D721Med (cell line): ENCODE results near the gene TFEB.
"Not testable (repeated sequence)": the region's sequence is repeated elsewhere in the genome, so short reads cannot be mapped to it uniquely, and the experiment has no call there.

Experiments used
- DNase-seq: peaks from one replicate; pipeline ENCODE4 v3.0.0; 2011; ENCODE audit warnings: low spot score; ENCODE audit not compliant: insufficient read length
- FAIRE-seq: peaks from 2 replicates; lab custom pipeline; 2011; peaks lifted over from hg19 to GRCh38; lab: Jason Lieb, UNC
- TF ChIP-seq, protein P1 (sequence below): IDR thresholded peaks from 2 replicates; pipeline ENCODE4 v1.5.1; 2012; ENCODE audit warnings: mild to moderate bottlenecking, control low read depth; ENCODE audit not compliant: insufficient read depth; ENCODE audit errors: missing control alignments

Gene TFEB

GRCh38 chr6:41770381-41771057 is 35.1 kb upstream of the TFEB start:
- DNase-seq (no peak), FAIRE-seq (no peak)
- TF ChIP-seq, protein P1, sequence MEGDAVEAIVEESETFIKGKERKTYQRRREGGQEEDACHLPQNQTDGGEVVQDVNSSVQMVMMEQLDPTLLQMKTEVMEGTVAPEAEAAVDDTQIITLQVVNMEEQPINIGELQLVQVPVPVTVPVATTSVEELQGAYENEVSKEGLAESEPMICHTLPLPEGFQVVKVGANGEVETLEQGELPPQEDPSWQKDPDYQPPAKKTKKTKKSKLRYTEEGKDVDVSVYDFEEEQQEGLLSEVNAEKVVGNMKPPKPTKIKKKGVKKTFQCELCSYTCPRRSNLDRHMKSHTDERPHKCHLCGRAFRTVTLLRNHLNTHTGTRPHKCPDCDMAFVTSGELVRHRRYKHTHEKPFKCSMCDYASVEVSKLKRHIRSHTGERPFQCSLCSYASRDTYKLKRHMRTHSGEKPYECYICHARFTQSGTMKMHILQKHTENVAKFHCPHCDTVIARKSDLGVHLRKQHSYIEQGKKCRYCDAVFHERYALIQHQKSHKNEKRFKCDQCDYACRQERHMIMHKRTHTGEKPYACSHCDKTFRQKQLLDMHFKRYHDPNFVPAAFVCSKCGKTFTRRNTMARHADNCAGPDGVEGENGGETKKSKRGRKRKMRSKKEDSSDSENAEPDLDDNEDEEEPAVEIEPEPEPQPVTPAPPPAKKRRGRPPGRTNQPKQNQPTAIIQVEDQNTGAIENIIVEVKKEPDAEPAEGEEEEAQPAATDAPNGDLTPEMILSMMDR = no peak

- TF ChIP-seq, protein P1 = no peak
- FAIRE-seq (no peak), DNase-seq (no peak)
These were observed 34.0 kb upstream of the TFEB start for GRCh38 chr6:41769376-41769775.

DNA sequence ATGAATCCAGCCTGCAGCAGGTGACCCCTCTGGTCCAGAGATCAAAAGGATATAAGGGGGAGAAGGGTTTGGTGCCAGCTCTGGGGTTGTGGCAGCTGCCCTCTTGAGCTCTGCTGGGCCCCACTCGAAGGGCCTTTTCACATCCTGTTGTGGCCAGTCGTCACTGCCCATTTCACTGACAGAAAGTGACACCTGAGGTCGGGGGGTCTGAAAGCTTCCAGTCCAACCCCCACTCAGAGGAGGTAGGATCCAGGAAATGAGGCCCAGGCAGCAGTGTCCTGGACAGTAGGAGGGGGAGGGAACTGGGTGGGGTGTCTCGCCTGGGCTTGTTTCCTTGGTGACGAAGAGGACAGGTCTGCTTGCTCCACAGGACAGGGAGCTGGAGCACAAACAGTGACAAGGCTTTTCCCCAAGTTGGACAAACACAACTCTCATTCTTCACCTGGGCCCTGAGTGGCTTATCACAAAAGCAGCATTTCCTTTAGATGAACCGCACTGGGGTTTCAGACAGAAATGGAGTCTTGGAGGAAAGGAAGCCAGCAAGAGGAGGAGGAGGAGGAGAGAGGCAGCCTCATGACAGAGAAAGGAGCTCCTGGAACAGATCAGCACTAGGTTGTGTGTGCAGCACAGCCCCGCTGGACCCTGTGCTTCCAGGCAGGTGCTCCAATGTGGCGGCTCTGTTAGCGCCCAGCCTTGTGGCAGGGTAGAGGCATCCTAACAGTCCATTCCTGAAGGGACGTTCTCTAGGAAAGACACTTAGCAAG is 33.3 kb upstream of the TFEB start:
- no peak for DNase-seq
- FAIRE-seq = no peak
- TF ChIP-seq, protein P1 = no peak

GRCh38 chr6:41767112-41767833 is 31.9 kb upstream of the TFEB start:
- DNase-seq = no peak
- FAIRE-seq = no peak

GRCh38 chr6:41766043-41766664 is 30.7 kb upstream of the TFEB start:
- DNase-seq, FAIRE-seq: not testable (repeated sequence)

More at GRCh38 chr6:41767112-41767833, 31.9 kb upstream of the TFEB start:
- TF ChIP-seq, protein P1 = no peak

- no peak for DNase-seq
- TF ChIP-seq, protein P1 = no peak
- no peak for FAIRE-seq
These were observed 28.1 kb upstream of the TFEB start for GRCh38 chr6:41763470-41763869.
